HG03025 (cell line): Measurements from ENCODE around the gene WDR55.
"Not testable (repeated sequence)": the region's sequence is repeated elsewhere in the genome, so short reads cannot be mapped to it uniquely, and the experiment has no call there.

Experiments used
- ATAC-seq: cut with Tn5 transposase; IDR thresholded peaks from one replicate; pipeline ENCODE4 v1.9.1; 2021; ENCODE audit warnings: mild to moderate bottlenecking, moderate library complexity; ENCODE audit not compliant: unreplicated experiment, low FRiP score

Gene WDR55

DNA sequence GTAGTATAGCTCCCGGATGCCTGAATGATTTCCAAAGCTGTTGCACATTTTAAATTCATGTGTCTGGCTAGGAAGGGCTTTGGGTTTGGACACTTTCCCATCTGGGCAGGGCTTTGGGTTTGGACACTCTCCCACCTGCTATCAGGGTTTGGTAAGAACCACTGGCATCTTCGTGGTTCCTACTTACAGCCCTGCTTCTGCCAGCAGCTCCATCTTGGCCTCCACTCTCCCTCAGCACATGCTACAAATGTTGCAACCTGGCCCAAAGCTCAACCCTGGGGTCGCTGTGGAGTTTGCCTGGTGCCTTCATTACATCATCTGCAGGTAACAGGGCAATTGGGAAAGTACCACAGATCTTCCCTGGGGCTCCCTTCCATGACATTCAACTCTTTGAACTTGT, 22.0 kb upstream of the WDR55 start:
- no peak for ATAC-seq

DNA sequence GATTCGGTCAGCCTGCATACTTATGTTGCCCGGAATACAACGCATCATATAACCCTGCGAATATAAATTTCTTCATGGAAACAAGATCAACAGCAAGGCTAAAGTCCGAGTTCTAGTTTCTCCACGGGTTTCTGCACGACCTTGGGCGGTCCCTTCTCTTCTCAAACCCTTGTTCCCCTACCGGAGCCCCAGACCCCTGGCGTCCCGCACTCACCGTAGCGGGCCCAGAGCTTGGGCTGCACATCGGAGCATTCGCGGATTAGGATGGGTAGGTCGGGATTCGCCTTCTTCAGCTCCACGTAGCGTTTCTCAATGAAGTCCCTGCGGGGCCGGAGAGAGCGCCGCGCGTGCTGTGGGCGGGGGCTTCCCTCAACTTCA, 17.7 kb upstream of the WDR55 start:
- ATAC-seq = no peak

DNA sequence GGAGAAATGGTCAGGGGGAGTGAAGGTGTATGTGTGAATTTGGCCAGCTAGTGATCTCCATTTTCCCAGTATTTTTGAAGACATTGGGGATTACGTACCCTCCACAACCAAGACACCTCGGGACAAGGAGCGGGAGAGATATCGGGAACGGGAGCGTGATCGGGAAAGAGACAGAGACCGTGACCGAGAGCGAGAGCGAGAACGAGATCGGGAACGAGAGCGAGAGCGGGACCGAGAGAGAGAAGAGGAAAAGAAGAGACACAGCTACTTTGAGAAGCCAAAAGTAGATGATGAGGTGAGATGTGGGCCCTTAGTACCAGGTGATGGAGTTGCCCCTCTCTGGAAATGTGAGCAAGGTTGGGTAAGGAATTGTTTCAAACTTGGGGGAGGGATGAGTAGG, 5.8 kb upstream of the WDR55 start:
- no peak for ATAC-seq

DNA sequence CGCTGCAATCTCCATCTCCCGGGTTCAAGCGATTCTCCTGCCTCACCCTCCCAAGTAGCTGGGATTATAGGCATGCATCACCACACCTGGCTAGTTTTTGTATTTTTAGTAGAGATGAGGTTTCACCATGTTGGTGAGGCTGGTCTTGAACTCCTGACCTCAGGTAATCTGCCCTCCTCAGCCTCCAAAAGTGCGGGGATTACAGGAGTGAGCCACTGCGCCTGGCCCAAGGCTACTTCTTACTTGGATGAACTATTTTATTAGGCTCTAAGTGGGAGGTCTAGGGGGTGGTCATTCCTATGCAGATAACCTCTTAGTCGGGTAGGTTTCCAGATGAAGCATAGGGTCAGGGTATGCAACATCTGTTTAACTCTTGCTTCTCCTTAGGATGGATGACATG, 4.3 kb upstream of the WDR55 start:
- ATAC-seq = not testable (repeated sequence)

DNA sequence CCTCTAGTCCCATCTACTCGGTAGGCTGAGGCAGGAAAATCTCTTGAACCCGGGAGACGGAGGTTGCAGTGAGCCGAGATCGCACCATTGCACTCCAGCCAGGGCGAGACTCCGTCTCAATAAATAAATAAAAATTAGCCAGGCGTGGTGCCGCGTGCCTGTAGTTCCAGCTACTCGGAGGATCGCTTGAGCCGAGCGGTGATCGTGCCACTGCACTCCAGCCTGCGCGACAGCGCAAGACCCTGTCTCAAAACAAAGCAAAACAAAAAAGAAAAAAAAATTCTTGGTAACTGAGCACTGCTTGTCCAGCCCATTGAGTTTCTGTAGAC, 710 bp upstream of the WDR55 start:
- ATAC-seq = no peak

DNA sequence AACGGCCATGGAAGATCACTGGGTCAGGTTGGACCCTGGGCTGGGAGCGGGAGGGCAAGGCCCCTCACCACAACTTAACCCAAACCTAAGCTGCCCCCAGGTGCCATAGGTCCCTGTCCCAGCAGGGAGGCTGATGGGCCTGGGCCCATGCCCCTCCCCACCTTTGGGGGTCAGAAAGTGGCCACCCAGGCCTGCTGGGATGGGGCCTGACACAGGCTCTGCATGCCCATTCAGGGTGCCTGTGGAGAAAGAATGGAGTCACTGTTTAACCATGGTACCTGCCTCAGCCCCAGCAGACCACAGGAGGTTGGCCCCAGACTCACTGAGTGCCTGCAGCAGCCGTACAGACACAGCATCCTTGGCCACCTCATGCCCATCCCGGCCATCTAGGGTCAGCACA, 6.3 kb downstream of the WDR55 start:
- ATAC-seq = not testable (repeated sequence)

DNA sequence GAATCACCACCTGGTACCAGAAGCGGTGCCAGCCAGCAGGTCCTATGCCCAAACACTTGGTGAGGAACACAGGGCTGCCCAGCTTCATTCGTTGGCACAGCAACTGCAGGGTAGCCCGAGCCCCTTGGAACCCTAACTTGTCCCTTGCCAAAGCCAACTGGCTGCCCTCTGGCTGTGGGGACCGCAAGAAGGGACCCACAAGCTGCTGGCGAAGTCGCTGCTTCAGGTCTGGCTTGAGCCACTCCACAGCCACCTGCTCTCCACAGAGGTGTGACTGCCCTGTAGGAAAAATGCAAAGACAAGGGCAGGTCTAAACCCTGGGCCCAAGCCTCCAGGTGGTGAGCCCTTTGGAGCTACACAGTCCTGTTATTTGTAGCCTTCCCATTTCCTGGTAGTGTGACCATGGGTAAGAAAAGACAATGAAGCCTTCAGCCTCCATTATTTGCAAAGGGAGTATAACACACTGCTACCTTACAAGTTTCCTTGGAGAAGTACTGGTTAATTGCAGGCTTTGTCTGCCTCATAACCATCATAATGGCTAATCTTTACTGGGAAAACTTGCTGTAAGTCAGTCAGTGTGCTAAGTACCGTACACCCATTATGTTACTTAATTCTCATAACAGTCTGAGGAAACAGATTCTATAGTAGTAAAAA, 6.9 kb downstream of the WDR55 start:
- ATAC-seq = no peak

DNA sequence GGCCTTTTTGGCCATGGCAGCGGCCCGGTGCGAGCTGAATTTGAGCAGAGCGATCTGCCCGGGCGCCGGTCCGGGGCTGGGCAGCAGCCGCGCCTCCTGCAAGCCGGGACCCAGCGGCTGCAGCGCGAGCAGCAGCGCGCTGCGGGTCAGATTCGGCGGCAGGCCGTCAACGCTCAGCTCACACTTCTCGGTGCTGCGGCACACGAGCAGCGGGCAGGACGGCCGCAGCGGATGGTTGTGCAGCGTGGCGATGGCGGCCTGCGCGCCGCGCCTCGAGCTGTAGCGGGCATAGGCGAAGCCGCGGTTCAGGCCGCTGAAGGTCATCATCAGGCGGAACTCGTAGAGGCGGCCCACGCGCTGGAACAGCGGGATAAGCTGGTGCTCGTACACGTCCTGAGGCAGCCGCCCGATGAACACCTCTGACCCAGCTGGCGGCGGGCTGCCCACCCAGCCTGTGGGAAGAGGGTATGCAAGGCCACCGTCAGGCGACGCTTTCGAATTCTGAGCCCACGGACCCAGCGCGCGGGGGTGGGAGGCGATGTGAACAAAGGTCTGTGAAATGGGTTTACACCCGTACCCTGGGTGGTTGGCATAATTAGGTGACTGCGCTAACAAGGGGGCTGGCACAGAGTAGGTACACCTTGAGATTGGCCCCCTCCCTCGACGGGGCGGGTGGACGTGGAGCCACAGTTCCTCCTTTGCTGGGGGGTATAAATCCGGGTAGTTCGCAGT, 7.9 kb downstream of the WDR55 start:
- ATAC-seq = no peak

DNA sequence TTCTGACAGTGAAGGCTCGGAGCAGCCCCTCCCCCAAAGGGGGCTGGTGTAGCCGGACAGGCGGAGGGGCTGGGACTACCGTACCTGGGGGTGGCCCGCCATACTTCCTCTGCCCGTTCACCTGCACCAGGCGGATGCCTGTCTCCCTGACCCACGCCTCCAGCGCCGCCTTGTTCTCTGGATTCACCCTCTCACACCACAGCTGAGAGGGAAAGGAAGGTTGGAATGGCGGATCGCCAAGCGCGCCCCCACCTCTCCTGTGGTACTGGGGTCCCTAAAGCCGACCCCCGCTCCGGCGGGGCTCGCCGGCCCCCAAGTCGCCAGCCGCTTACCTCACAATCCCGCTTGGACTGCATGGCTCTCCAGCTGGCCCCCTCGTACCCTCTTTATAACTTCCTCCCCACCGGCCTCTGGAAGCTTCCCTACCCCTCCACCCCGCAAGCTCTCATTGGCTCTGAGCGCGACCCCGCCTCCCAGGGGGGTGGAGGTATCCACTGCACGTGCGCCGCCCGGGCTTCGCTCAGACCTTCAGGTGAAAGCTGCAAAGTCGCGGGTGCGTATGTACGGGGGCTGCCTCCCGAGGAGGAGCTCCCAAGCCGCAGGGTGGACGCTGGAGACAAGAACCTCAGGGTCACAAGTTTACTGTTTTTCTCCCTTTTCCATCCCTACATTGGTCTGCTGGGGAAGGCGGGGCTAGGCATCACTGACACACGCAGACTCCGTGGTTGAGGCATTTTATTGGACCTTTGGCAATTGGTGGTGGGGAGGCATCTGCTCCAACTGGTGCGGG, 8.7 kb downstream of the WDR55 start, which contains the start of gene DND1:
DND1 (minus strand) TSS at position 390 of the 790 bp plus-strand sequence; CDS start at position 356, 34 bp downstream.
- ATAC-seq = no peak

DNA sequence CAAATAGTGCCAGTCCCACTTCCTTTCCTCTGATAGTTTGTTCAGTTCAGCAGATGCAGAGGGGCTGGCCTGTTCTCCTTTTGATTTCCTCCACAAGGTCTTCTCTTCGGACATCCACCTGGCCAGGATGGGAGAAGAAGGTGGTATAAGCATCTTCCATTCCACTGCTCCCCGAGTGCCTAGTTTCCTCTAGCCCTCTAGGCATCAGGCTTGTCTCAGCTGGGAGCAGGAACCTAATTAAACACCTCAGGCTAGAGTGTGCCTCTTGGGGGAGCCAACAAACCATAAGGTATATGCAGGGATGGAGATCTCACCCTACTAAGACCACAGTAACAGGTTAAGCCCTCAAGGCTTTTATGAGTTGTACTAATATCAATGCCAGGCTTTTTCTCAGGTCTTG, 9.5 kb downstream of the WDR55 start:
- ATAC-seq = no peak

DNA sequence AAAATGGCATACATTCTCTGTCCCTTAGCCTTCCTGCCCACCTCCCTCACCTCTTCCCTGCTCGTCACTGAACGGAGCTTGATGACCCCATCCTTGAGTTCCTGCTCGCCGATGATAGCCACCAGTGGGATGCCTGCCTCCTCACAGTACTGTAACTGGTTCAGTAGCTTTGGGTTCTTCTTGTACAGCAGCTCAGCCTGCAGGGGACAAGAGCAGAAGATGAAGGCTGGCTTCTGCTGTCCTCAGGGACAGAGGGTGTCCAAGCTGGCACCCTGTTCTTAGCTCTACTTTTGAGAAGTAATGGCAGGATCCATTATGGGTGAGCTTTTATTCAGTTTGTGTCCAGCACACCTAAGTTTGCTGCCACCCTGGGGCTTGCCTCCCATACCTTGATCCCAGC, 9.9 kb downstream of the WDR55 start:
- no peak for ATAC-seq

DNA sequence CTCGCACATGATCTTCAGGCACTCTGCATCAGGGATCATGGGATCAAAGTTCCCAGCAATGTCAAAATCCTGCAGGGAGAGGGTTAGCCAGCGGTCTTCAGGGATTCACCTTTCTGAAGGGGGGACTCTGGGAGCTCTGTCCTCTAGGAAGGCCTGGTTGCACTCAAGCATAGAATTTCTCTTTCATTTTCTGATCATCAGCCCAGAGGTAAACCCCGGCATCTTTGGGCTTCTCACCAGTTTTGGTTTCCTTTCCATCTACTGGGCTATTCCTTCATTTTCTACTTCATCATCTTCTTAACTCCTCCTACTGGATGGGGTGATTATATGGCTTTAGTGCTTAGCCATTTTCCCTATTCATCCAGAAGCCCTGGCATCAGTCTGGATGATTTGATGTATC, 13.2 kb downstream of the WDR55 start:
- no peak for ATAC-seq

DNA sequence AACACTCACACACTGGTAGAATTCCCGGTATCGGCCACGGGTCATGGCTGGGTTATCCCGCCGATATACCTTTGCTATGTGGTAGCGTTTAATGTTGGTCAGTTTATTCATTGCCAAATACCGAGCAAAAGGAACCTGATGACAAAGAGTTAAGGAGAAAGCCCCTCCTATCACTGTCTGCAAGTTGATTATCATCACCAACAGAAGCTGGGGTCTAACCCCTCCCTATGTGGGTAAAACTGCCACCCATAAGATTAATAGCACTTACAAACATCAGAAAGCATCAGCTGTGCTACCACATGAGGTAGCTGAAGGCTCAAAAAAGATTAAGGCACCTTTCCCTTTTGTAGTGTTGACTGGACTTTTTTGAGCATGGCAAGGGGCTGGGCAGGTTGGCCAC, 14.3 kb downstream of the WDR55 start:
- ATAC-seq = no peak

DNA sequence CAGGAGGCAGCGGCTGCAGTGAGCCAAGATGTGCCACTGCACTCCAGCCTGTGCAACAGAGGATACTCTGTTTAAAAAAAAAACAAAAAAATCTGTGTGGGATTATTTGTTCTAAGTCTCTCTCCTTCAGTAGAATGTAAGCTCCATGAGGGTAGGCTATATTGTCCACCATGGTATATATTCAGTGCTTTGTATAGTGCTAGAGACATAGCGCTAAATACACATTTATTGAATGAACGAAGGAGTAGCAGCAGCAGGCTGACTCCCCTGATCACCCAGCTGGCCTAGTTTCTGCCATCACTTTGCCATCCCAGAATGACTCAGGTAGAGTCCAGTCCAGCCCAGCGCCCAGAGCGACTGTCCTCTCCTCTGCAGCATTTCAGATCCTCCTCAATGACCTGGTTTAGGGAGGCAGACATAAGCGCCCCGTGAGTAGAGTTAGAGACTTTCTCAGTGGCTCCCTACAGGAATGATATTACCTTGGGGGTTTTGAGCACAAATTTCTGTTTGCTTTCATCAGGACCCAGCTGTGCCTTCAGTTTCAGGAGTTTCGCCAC, 25.8 kb downstream of the WDR55 start:
- ATAC-seq = no peak

DNA sequence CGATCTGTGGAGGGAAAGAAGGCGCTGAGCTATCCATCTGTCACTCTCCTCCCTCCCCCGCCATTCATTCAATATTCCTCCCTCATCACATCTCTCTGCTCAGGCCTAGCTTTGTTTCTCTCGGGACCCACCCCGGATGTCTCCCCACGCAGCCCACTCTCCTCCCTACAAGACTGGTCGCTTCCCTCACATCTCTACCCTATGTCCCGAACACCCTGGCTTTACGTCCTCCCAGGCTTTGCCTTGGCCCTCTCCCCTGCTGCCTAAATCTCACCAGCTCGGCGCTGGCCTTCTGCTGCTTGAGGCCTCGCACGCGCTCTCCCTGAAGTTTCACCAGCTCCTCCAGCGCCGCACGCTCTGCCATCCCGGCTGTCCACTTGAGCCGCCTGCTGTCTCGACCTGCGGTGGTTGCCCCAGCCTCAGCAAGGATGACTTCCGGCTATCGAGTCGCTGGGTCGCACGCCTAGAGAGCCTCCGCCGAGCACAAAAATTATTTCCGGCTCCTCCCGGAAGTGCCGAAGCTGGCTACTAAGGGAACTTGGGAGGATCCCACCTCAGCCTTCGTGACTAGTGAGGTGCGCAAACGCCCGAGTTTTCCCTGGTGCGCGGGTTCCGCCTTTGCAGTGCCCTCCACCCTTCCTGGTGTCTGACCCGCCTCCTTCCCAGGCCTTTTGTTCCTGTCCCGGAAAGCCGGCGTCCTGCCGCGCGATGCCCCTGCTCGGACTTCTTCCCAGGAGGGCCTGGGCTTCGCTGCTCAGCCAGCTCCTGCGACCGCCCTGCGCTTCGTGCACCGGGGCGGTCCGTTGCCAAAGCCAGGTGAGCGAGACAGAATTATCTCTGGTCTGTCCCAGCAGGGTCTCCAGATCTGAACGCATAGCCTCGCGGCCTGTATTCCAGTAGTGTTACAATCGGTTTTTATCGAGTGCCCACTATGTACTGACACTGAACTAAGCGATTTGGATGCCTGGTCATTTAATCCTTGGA, 26.5 kb downstream of the WDR55 start, which contains the start of the genes HARS1 and HARS2:
HARS1 (minus strand) TSS at position 430 of the 984 bp plus-strand sequence; CDS start at position 364, 66 bp downstream.
HARS2 (plus strand) TSS at position 515 of the 984 bp plus-strand sequence; CDS start at position 709, 194 bp downstream.
- ATAC-seq = peak; percentile 96

DNA sequence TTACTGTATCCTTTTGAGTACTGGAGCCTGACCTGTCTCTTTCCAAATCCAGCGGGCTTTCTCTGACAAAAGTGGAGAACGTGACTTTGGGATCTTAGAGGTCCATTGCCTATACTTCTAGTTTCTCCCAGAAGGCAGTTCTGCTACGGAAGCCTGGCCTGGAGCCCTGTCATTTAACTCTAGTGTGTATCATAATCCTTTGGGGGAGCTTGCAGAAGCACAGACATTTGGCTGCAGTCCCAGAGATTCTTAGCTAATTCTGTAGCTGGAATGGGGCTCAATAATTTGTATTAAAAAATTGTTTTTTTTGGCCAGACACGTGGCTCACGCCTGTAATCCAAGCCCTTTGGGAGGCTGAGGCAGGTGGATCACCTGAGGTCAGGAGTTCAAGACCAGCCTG, 29.6 kb downstream of the WDR55 start:
- no peak for ATAC-seq

DNA sequence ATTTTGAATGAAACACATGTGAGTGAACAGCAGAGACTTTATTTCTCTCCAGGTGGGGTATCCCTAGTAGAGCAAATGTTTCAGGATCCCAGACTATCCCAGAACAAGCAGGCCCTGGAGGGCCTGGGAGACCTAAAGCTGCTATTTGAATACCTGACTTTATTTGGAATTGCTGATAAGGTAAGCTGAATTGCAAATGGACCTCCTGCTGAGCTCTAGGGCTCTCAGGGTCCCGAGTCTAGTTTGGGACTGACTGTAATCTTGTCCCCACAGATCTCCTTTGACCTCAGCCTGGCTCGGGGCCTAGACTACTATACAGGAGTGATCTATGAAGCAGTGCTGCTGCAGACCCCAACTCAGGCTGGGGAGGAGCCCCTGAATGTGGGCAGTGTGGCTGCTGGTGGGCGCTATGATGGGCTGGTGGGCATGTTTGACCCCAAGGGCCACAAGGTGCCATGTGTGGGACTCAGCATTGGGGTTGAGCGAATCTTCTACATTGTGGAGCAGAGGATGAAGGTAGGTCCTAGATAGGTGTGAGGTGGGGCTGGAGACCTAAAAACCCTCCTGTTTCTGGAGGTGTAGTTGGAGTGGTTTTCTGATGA, 32.3 kb downstream of the WDR55 start:
- ATAC-seq = no peak

DNA sequence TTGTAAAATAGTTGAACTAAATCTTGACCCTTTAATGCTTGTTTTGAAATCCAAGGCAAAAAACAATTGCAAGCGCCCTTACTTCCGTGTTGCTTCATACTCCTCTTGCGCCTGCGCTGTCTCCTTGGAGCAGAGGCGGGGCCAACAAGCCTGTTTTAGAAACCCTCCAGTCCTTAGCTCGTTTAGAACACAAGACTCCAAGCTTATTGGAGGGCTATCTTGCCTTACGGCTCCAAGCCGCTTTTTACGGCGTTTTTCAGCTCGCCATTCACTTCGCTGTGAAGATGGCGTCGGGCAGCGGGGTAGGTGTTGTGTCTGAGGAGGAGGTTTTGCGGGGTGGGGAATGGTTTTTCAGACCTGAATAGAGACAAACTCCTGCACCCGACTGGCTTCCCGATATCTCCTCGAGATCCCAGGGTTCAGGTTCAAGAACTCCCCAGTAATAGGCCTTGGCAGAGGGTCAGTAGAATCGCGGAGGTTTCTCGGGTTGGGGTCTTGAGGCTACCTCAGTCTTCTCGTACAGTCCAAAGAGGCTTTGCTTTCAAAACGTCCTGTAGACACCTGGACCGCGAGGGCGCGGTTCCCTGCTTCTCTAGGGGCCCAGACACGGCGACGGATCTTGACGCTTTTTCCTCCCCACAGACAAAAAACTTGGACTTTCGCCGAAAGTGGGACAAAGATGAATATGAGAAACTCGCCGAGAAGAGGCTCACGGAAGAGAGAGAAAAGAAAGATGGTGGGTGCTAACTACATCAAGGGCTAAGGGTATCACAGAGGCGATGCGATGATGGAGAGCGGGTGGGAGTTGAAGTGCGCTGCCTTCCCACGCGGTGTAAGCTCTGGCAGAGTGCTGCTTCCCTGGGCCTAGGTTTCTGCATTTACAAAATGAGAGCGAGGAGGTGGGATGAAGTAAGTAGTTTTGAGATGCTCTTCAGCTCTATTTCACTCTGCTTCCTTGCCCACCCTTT, 35.8 kb downstream of the WDR55 start, which contains the start of gene ZMAT2:
ZMAT2 (plus strand) TSS at position 271 of the 968 bp plus-strand sequence; CDS start at position 285, 14 bp downstream.
- peak; percentile 95 for ATAC-seq
